H9 (cell line): Measurements from ENCODE around the gene UPK2. TPM values are rescaled to one million over a fixed set of nuclear protein-coding genes. Genes with fewer than 3 reads are reported as not detected.

ENCODE experiments used
- DNase-seq: peaks from one replicate; pipeline ENCODE4 v3.0.0-alpha.2; 2017
- H2AFZ ChIP-seq: one replicate; pipeline ENCODE4 v1.6.1; 2013; ENCODE audit warnings: mild to moderate bottlenecking, low read length, control low read depth, moderate library complexity
- H2AK5ac ChIP-seq: 2 replicates; pipeline ENCODE4 v1.6.1; 2013; ENCODE audit warnings: low read length, control low read depth, mixed read lengths; ENCODE audit not compliant: insufficient read length
- H2BK120ac ChIP-seq: one replicate; pipeline ENCODE4 v1.6.1; 2013; ENCODE audit warnings: low read depth, mild to moderate bottlenecking, low read length, control low read depth, inconsistent platforms; ENCODE audit not compliant: poor library complexity, severe bottlenecking
- H2BK12ac ChIP-seq: 2 replicates; pipeline ENCODE4 v1.6.1; 2013; ENCODE audit warnings: low read length, control low read depth, mixed read lengths, low read depth; ENCODE audit not compliant: insufficient read length
- H2BK15ac ChIP-seq: 2 replicates; pipeline ENCODE4 v1.6.1; 2013; ENCODE audit warnings: low read depth, low read length, control low read depth
- H2BK20ac ChIP-seq: one replicate; pipeline ENCODE4 v1.6.1; 2013; ENCODE audit warnings: low read depth, mild to moderate bottlenecking, low read length, control low read depth, inconsistent platforms; ENCODE audit not compliant: poor library complexity, severe bottlenecking
- H2BK5ac ChIP-seq: 2 replicates; pipeline ENCODE4 v1.6.1; 2013; ENCODE audit warnings: low read length, control low read depth, mixed read lengths; ENCODE audit not compliant: insufficient read length
- H3K14ac ChIP-seq: 2 replicates; pipeline ENCODE4 v1.6.1; 2013; ENCODE audit warnings: low read length, control low read depth; ENCODE audit not compliant: insufficient read depth
- H3K18ac ChIP-seq: 2 replicates; pipeline ENCODE4 v1.6.1; 2013; ENCODE audit warnings: low read depth, mild to moderate bottlenecking, mixed read lengths, low read length, control low read depth; ENCODE audit not compliant: insufficient read length
- H3K23ac ChIP-seq: 2 replicates; pipeline ENCODE4 v1.6.1; 2013; ENCODE audit warnings: low read length, control low read depth, mixed read lengths, low read depth; ENCODE audit not compliant: insufficient read length
- H3K23me2 ChIP-seq: 2 replicates; pipeline ENCODE4 v1.6.1; 2013; ENCODE audit warnings: low read depth, mild to moderate bottlenecking, mixed read lengths, low read length, control low read depth; ENCODE audit not compliant: insufficient read length, poor library complexity, severe bottlenecking
- H3K27ac ChIP-seq: 2 replicates; pipeline ENCODE4 v1.5.1; 2013; ENCODE audit warnings: low read length, control low read depth, mixed read lengths, low read depth; ENCODE audit not compliant: insufficient read length
- H3K27me3 ChIP-seq: 2 replicates; pipeline ENCODE4 v1.6.1; 2013; ENCODE audit warnings: low read length, control low read depth, inconsistent platforms; ENCODE audit not compliant: insufficient read depth
- H3K4ac ChIP-seq: 2 replicates; pipeline ENCODE4 v1.6.1; 2013; ENCODE audit warnings: low read depth, mild to moderate bottlenecking, control low read depth, inconsistent platforms, low read length, moderate library complexity
- H3K4me1 ChIP-seq: 2 replicates; pipeline ENCODE4 v1.6.1; 2013; ENCODE audit warnings: low read length, control low read depth, inconsistent platforms; ENCODE audit not compliant: insufficient read depth
- H3K4me2 ChIP-seq: 2 replicates; pipeline ENCODE4 v1.6.1; 2013; ENCODE audit warnings: low read length, control low read depth, mixed read lengths; ENCODE audit not compliant: insufficient read length, insufficient read depth
- H3K56ac ChIP-seq: 2 replicates; pipeline ENCODE4 v1.6.1; 2013; ENCODE audit warnings: low read depth, mild to moderate bottlenecking, mixed read lengths, low read length, control low read depth; ENCODE audit not compliant: insufficient read length
- H3K79me1 ChIP-seq: 2 replicates; pipeline ENCODE4 v1.6.1; 2013; ENCODE audit warnings: low read depth, mild to moderate bottlenecking, moderate library complexity, low read length, control low read depth, inconsistent platforms; ENCODE audit not compliant: insufficient read depth, poor library complexity, severe bottlenecking
- H3K79me2 ChIP-seq: 2 replicates; pipeline ENCODE4 v1.6.1; 2013; ENCODE audit warnings: low read length, control low read depth, inconsistent platforms; ENCODE audit not compliant: insufficient read depth
- H3K9ac ChIP-seq: 2 replicates; pipeline ENCODE4 v1.6.1; 2013; ENCODE audit warnings: low read length, control low read depth, mixed read lengths; ENCODE audit not compliant: insufficient read length; ENCODE audit errors: extremely low read depth
- H3K9me3 ChIP-seq: one replicate; pipeline ENCODE4 v1.6.1; 2013; ENCODE audit warnings: low read depth, low read length, inconsistent platforms; ENCODE audit not compliant: control insufficient read depth
- H3T11ph ChIP-seq: one replicate; pipeline ENCODE4 v1.6.1; 2013; ENCODE audit warnings: mild to moderate bottlenecking, low read length, control low read depth, inconsistent platforms
- H4K20me1 ChIP-seq: one replicate; pipeline ENCODE4 v1.6.1; 2013; ENCODE audit not compliant: control insufficient read depth, insufficient read length, insufficient read depth
- H4K5ac ChIP-seq: 2 replicates; pipeline ENCODE4 v1.6.1; 2013; ENCODE audit warnings: low read depth, mild to moderate bottlenecking, mixed read lengths, low read length, control low read depth; ENCODE audit not compliant: insufficient read length
- H4K8ac ChIP-seq: replicated peaks from 2 replicates; pipeline ENCODE4 v1.6.1; 2013; ENCODE audit warnings: low read length, control low read depth, mixed read lengths, low read depth; ENCODE audit not compliant: insufficient read length
- H4K91ac ChIP-seq: 2 replicates; pipeline ENCODE4 v1.6.1; 2013; ENCODE audit warnings: low read depth, mild to moderate bottlenecking, moderate library complexity, mixed read lengths, low read length, control low read depth; ENCODE audit not compliant: insufficient read length
- H3K27ac Mint-ChIP-seq, 3 experiments: 2 replicates in 2 of 3; 3 replicates in 1 of 3; pipeline ENCODE4 v1.8.0; 2020 to 2021; ENCODE audit warnings: mixed read lengths in 3 of 3, mild to moderate bottlenecking in 1 of 3, moderate library complexity in 1 of 3
- H3K27me3 Mint-ChIP-seq: 2 replicates; pipeline ENCODE4 v1.8.0; 2021; ENCODE audit warnings: low read depth, mild to moderate bottlenecking, moderate library complexity, mixed read lengths
- H3K36me3 Mint-ChIP-seq, 3 experiments: 2 replicates in 2 of 3; 3 replicates in 1 of 3; pipeline ENCODE4 v1.8.0; 2020 to 2021; ENCODE audit warnings: low read depth in 3 of 3, mixed read lengths in 3 of 3; ENCODE audit not compliant: insufficient read depth in 1 of 3
- H3K4me1 Mint-ChIP-seq, 2 experiments: 2 replicates each; pipeline ENCODE4 v1.8.0; 2020; ENCODE audit warnings: mixed read lengths in 2 of 2
- H3K4me3 Mint-ChIP-seq, 2 experiments: 2 replicates in 1 of 2; 3 replicates in 1 of 2; pipeline ENCODE4 v1.8.0; 2020 to 2021; ENCODE audit warnings: mild to moderate bottlenecking in 2 of 2, mixed read lengths in 2 of 2, moderate library complexity in 1 of 2
- H3K9me3 Mint-ChIP-seq, 2 experiments: 2 replicates in 1 of 2; 3 replicates in 1 of 2; pipeline ENCODE4 v1.8.0; 2020; ENCODE audit warnings: mild to moderate bottlenecking in 2 of 2, mixed read lengths in 2 of 2, moderate library complexity in 1 of 2
- WGBS: extraction: QIAGEN DNeasy Blood & Tissue Kit; methylation state at CpG from one replicate; pipeline ENCODE4 v1.1.7; 2013; ENCODE audit warnings: missing lambda C conversion rate, low lambda C conversion rate, mixed read lengths; ENCODE audit not compliant: insufficient read length; ENCODE audit errors: extremely low coverage; 5-methylcytosine and 5-hydroxymethylcytosine counted together
- total RNA-seq: library from RNA; stranded (reverse); gene quantifications from 2 replicates; pipeline ENCODE4 v1.2.1, GENCODE V29; 2021
- TF ChIP-seq, protein P1 (sequence below): fragments of 200-600 bp; sonication (generic); conservative IDR thresholded peaks from 3 replicates; pipeline ENCODE4 v1.8.0; 2021; ENCODE audit warnings: antibody characterized with exemption, mild to moderate bottlenecking

Gene UPK2
- total RNA-seq, 1 experiment from 2014 or later: 0.33 TPM

DNA sequence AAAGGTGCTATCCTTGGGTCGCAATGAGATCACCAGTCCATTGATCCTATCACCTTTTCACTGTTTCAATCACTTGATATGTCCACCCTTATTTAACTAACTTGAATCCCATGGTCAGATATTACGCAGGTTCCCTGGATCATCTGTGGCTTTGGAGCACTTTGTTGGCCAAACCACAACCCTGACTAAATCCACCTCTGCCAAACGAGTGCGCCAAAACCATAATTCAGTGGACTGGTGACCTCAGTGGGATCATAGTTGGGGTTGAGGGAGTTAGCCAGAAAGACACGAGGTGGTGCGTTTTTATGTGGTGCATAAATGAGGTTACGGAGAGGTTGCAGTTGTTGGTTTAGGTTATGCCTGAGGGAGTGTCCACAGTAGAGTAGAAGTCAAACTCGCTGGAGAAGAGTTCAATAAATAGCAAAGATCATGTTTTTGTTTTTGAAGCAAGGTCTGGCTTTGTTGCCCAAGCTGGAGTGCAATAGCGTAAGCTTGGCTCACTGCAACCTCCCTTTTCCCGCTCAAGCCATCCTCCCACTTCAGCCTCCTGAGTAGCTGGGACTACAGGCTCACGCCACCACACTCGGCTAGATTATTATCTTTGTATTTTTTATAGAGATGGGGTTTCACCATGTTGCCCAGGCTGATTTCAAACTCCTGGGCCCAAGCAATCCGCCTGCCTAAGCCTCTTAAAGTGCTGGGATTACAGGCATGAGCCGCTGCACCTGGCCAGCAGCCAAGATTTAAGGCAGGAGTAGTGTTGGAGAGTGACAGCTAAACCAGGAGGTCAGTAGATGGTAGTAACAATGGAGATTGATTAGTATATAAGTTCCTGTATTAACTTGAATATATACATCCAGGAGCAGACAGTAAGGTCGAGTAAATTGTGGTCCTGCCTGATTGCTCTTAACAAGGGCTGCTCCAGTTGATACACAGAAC lies 19.9 kb downstream of the UPK2 start:
- Histone ChIP-seq H4K91ac (no peak overlapping the region), H3K79me1 (no peaks in the 10 kb centered on the region), H3K23me2 (no peaks in the 10 kb centered on the region), H2BK5ac (no peak overlapping the region), H2AK5ac (no peak overlapping the region), H3K79me2 (no peaks in the 10 kb centered on the region), H3T11ph (no peak overlapping the region), H3K18ac (no peak overlapping the region), H4K8ac (no peak overlapping the region), H3K4ac (no peak overlapping the region), H3K14ac (no peak overlapping the region), H3K4me1 (no peaks in the 10 kb centered on the region), H2BK15ac (no peak overlapping the region), H3K4me2 (no peak overlapping the region), H2BK12ac (no peak overlapping the region), H4K20me1 (no peaks in the 10 kb centered on the region), H3K56ac (no peak overlapping the region), H3K27me3 (no peaks in the 10 kb centered on the region; the same call in 1 of the 2 replicates), H2AFZ (no peak overlapping the region), H3K9me3 (no peaks in the 10 kb centered on the region), H4K5ac (no peak overlapping the region), H3K27ac (no peak overlapping the region), H2BK120ac (no peak overlapping the region), H2BK20ac (no peak overlapping the region), H3K23ac (no peak overlapping the region), H3K9ac (no peak overlapping the region)
- Mint-ChIP-seq H3K36me3 (no peaks in the 10 kb centered on the region), H3K4me3 (no peak overlapping the region), H3K4me1 (peaks cover 12 to 21% of the 10 kb centered on the region in 2 experiments), H3K27ac (no peak overlapping the region), H3K9me3 (no peaks in the 10 kb centered on the region; a peak in 1 of 5 replicates), H3K27me3 (peaks cover 12% of the 10 kb centered on the region)
- whole genome bisulfite sequencing: no CpG with 5 or more reads among the region's 15 CpGs
- no peak for DNase-seq
- TF ChIP-seq, protein P1, sequence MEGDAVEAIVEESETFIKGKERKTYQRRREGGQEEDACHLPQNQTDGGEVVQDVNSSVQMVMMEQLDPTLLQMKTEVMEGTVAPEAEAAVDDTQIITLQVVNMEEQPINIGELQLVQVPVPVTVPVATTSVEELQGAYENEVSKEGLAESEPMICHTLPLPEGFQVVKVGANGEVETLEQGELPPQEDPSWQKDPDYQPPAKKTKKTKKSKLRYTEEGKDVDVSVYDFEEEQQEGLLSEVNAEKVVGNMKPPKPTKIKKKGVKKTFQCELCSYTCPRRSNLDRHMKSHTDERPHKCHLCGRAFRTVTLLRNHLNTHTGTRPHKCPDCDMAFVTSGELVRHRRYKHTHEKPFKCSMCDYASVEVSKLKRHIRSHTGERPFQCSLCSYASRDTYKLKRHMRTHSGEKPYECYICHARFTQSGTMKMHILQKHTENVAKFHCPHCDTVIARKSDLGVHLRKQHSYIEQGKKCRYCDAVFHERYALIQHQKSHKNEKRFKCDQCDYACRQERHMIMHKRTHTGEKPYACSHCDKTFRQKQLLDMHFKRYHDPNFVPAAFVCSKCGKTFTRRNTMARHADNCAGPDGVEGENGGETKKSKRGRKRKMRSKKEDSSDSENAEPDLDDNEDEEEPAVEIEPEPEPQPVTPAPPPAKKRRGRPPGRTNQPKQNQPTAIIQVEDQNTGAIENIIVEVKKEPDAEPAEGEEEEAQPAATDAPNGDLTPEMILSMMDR: no peak
